ENCODE data around the gene GRM4.

DNA sequence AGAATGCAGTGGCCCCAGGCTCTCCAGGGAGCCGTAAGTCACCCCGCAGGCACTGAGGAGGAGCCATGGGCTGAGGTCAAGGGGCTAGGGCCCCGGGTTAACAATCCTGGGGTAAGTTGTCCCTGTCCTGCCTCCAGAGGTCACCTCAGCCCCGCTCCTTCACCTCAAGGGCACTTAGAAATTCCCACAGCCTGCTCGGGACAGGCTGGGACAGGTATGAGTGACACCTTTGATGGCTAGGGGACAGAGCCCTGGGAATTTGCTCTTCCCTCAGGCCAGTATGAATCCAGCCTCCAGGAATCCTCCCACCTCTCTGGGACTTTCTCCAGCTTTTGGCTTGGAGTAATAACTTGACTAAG is 3.5 kb upstream of the GRM4 start:
- TF ChIP-seq EZH2 (IDR thresholded peaks at IDR 0.05; ENCODE audit: low read depth), result no peak
- TF ChIP-seq, protein P1, sequence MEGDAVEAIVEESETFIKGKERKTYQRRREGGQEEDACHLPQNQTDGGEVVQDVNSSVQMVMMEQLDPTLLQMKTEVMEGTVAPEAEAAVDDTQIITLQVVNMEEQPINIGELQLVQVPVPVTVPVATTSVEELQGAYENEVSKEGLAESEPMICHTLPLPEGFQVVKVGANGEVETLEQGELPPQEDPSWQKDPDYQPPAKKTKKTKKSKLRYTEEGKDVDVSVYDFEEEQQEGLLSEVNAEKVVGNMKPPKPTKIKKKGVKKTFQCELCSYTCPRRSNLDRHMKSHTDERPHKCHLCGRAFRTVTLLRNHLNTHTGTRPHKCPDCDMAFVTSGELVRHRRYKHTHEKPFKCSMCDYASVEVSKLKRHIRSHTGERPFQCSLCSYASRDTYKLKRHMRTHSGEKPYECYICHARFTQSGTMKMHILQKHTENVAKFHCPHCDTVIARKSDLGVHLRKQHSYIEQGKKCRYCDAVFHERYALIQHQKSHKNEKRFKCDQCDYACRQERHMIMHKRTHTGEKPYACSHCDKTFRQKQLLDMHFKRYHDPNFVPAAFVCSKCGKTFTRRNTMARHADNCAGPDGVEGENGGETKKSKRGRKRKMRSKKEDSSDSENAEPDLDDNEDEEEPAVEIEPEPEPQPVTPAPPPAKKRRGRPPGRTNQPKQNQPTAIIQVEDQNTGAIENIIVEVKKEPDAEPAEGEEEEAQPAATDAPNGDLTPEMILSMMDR (conservative IDR thresholded peaks at IDR 0.05), result no peak

Measured in PC-9 (cell line).